ENCODE data around the gene ANKRD10.

The ANKRD10 gene

DNA sequence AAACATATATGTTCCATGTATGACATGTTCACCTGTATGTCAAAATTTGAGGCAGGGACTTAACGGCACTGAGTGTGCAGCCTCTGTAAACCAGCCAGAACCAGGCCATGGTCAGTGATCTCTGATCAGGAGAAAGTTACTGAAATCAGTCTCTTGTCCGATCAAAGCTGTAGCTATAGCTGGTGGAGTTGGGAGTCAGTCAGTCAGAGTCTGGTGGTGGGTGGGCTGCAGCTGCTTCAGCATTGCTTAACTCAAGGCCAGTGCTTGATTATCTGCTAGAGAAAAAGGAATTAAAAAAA, 78.3 kb downstream of the ANKRD10 start:
- Mint-ChIP-seq H3K27ac (no peak overlapping the region), H3K36me3 (peaks cover 0 to 1% of the 10 kb centered on the region in 2 donors), H3K4me1 (no peaks in the 10 kb centered on the region), H3K4me3 (no peak overlapping the region), H3K9me3 (peaks cover 3% of the 10 kb centered on the region in 2 donors), H3K27me3 (peaks cover 23 to 25% of the 10 kb centered on the region in 2 donors)
- ATAC-seq (replicated peaks) (no peak), DNase-seq (no peak)

DNA sequence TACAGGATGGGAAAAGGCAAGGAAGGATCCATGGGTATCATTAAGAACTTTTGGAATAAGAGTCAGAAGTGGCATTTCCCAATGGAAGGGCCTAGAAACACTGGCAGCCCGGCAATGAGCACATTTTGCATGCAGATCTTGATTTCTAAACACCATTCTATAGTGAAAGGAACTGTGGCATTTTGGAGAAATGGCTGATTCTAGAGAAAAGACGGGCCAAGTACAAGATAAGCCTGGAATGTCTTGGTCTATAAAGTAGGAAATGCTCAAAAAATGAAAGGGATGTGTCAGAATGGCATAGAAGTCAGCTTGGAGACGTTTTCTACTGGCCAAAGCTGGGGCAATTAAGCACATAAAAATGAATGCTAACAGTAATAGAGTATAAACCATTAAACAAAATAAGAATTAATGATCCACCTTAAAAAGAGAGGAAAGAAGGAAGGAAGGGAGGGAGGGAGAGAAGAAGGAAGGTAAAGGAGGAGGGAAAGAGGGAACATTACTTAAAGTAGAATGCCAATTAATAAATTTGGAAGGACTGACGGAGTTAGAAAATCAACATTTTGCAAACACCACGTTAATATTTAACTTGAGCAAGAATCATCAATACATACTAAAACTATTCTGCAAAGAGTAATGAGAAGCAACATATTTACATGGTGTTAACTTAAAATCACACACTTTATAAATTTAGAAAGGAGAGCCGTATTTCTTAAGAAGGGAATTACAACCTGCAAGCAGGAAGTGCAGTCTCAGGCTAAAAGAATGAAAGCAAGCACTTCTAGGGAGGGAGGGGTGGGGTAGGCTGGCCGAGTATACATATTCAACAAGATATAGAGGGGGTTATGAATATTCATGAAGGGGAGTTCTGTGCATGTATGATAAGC, 78.9 kb downstream of the ANKRD10 start:
- Mint-ChIP-seq H3K36me3 (no peaks in the 10 kb centered on the region), H3K27me3 (peaks cover 20 to 23% of the 10 kb centered on the region in 2 donors), H3K27ac (no peak overlapping the region), H3K4me1 (no peaks in the 10 kb centered on the region), H3K9me3 (no peaks in the 10 kb centered on the region), H3K4me3 (no peak overlapping the region)
- no peak for ATAC-seq (replicated peaks)
- DNase-seq = no peak

DNA sequence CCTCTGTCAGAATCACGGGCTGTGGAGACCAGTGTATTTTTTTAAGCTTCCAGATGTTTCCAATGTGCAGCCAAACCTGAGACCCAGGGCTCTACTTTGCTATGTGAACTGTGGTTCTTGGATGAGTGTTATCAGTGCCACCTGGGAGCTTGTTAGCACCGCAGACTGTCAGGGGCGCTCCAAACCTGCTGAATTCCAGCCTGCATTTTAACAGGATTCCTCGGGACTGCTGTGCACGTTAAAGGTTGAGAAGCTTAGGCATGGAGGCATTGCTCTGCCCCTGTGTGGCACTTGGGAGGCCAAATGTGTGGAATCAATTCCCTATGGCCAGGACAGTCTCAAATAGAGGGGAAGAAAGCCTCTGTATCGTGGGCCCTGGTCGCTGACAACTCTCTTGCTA, 80.3 kb downstream of the ANKRD10 start:
- DNase-seq (no peak), ATAC-seq (replicated peaks) (no peak)
- no peaks in the 10 kb centered on the region for H3K9me3 Mint-ChIP-seq
- H3K4me1 Mint-ChIP-seq = no peaks in the 10 kb centered on the region
- no peak overlapping the region for H3K4me3 Mint-ChIP-seq
- H3K27ac Mint-ChIP-seq = no peak overlapping the region
- H3K36me3 Mint-ChIP-seq = no peaks in the 10 kb centered on the region
- peaks cover 28 to 29% of the 10 kb centered on the region in 2 donors for H3K27me3 Mint-ChIP-seq

DNA sequence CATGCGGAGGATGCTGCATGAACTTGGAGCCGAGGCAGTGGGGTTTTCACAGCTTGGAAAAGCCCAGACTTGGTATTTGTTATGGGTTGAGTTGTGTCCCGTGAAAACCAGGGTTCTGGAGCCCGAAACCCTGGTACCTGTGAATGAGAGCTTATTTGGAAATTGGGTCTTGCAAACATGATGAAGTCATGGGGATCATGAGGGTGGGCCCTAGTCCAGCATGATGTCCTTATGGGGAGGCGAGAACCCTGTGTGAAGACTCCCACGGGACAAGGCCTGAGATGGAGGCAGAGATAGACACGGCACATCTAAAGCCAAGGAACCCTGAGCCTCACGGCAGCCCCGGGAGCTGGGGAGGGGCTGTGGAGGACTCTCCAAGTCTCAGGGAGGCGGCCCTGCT, 82.3 kb downstream of the ANKRD10 start:
- H3K4me1 Mint-ChIP-seq = no peaks in the 10 kb centered on the region
- no peaks in the 10 kb centered on the region for H3K9me3 Mint-ChIP-seq
- H3K27ac Mint-ChIP-seq = no peak overlapping the region
- peaks cover 28 to 29% of the 10 kb centered on the region in 2 donors for H3K27me3 Mint-ChIP-seq
- H3K36me3 Mint-ChIP-seq = no peaks in the 10 kb centered on the region
- no peak for ATAC-seq (replicated peaks)
- DNase-seq = no peak
- no peak overlapping the region for H3K4me3 Mint-ChIP-seq

DNA sequence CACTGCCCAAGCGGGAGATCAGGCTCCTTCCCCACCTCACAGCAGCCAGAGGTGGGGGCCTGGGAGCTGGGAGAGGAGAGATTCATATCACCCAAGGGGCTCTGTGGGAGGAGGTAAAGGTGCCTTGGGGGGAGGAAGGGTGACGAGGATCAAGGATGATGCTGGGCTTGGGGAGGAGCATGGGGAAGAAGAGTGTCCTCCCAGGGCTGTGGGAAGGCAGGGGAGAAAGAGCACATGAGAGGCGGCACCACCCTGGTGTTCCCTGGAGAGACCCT, 82.7 kb downstream of the ANKRD10 start:
- Mint-ChIP-seq H3K4me1 (no peaks in the 10 kb centered on the region), H3K27me3 (peaks cover 28 to 29% of the 10 kb centered on the region in 2 donors), H3K27ac (no peak overlapping the region), H3K36me3 (no peaks in the 10 kb centered on the region), H3K9me3 (no peaks in the 10 kb centered on the region), H3K4me3 (no peak overlapping the region)
- ATAC-seq (replicated peaks) (no peak), DNase-seq (no peak)

DNA sequence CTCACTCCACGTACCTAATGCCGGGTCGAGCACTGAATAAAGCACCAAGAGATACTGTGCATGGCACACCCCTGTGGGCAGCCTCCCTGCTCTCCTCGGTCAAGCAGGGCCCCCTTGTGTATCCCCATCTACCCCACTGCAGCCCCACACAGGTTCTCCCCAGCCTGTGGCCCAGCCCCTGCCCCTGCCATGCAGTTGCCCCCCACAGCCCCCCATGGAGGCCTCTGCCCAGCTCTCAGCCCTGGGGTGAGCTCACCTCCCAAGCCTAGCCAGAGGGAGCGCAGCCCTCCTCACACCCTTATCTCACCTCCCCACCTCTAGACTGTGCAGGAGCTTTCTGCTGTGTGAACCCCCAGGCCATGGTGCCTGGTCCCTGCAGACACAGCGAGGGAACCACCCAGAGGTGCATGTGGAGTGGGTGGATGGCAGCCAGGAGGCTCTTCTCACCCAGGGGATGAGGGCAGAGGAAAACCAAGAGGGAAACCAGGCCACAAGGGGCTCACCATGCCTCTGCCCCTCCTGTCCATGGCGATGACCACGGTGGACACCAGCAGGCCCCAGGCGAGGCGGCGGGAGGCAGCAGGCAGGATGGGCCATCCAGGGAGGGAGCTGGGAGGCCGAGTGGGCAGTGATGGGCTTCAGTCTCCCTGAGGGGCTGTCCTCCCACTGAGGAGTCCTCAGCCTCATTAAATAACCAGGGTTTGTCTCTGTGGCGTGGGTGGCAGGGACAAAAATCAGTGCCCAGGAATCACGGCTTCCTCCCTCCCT, 83.2 kb downstream of the ANKRD10 start:
- Mint-ChIP-seq H3K4me1 (no peaks in the 10 kb centered on the region), H3K9me3 (no peaks in the 10 kb centered on the region), H3K27ac (no peak overlapping the region), H3K4me3 (no peak overlapping the region), H3K27me3 (peaks cover 28 to 29% of the 10 kb centered on the region in 2 donors), H3K36me3 (no peaks in the 10 kb centered on the region)
- DNase-seq = no peak
- no peak for ATAC-seq (replicated peaks)

DNA sequence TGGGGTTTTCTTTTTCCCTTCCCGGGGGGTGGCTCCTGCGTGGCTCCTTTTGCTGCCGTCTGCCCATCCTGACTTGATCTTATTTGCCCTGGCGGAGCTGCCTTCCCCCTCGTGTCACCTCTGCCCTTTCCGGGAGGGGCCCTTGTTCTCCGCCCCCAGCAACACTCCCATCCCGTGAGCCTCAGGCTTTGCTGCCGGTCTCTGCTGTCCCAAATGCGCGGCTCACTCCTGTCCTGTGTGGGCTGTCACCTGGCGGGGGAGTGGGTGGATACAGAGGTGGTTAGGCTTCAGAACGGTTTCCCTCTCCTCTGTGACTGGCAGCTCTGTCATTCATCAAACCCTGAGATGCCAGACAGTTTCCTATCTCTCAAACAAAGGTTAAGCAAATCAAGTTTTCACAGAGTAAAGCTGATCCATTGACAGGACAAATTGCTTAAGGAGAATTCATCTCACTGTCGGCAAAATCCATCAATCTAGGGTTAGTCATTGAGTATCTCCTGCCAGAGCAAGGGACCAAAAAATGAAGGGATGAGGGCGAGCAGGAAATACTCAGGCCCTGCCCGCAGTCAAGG, 84.0 kb downstream of the ANKRD10 start:
- H3K4me3 Mint-ChIP-seq = no peak overlapping the region
- H3K27ac Mint-ChIP-seq = no peak overlapping the region
- H3K9me3 Mint-ChIP-seq = no peaks in the 10 kb centered on the region
- ATAC-seq (replicated peaks) (no peak), DNase-seq (no peak)
- H3K27me3 Mint-ChIP-seq = peaks cover 30 to 32% of the 10 kb centered on the region in 2 donors
- no peaks in the 10 kb centered on the region for H3K4me1 Mint-ChIP-seq
- no peaks in the 10 kb centered on the region for H3K36me3 Mint-ChIP-seq

DNA sequence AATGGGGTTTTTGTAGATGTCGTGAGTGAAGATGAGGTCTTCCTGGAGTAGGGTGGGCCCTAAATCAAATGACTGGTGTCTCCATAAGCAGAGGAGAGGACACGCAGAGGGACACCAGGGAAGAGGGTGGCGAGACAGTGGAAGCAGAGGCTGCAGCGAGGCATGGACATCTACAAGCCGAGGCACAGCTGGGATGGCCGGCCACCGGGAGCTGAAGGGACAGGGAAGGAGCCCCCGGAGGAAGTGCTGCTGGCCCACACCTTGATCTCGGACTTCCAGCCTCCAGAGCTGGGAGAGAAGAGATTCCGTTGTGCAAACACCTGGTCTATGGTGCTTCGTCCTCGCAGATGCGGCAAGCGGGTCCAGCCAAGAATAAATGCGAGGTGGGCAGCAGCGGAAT, 84.5 kb downstream of the ANKRD10 start:
- no peaks in the 10 kb centered on the region for H3K36me3 Mint-ChIP-seq
- peaks cover 27 to 36% of the 10 kb centered on the region in 2 donors for H3K27me3 Mint-ChIP-seq
- H3K4me3 Mint-ChIP-seq = no peak overlapping the region
- no peaks in the 10 kb centered on the region for H3K9me3 Mint-ChIP-seq
- DNase-seq (no peak), ATAC-seq (replicated peaks) (no peak)
- no peak overlapping the region for H3K27ac Mint-ChIP-seq
- H3K4me1 Mint-ChIP-seq = no peaks in the 10 kb centered on the region

DNA sequence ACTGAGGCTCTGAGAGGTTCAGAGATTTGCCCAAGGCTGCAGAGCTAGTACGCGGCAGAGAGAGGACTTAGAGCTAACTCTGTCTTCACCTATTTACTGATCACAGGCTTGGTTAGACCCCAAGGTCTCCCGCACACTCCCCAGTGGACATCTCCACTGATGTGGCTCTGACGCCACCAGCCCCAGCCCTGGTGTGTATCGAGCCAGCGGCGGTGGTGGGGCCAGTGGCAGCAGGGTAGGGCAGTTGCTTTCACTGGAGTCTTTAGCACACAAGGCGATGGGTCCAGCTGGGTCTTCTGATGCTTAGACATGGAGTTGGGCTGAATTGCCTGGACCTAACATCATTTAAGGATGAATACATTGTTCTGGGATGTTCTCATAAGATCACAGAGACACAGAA, 85.4 kb downstream of the ANKRD10 start:
- Mint-ChIP-seq H3K4me1 (no peaks in the 10 kb centered on the region), H3K36me3 (no peaks in the 10 kb centered on the region)
- DNase-seq = no peak

DNA sequence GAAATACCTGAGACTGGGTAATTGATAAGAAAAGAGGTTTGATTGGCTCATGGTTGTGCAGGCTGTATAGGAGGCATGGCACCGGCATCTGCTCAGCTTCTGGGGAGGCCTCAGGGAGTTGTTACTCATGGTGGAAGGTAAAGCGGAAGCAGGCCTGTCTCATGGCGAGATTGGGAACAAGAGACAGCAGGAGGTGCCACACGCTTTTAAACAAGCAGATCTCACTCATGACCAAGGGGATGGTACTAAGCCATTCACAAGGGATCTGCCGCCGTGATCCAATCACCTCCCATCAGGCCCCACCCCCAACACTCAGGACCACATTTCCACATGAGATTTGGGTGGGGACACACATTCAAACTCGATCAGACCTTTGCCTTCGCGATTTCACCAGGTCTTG, 86.2 kb downstream of the ANKRD10 start:
- no peak overlapping the region for H3K27ac Mint-ChIP-seq
- no peak overlapping the region for H3K4me3 Mint-ChIP-seq
- DNase-seq (no peak), ATAC-seq (replicated peaks) (no peak)
- no peaks in the 10 kb centered on the region for H3K4me1 Mint-ChIP-seq
- no peaks in the 10 kb centered on the region for H3K9me3 Mint-ChIP-seq
- H3K36me3 Mint-ChIP-seq = no peaks in the 10 kb centered on the region
- H3K27me3 Mint-ChIP-seq = peaks cover 27 to 36% of the 10 kb centered on the region in 2 donors

More for the DNA sequence above, 85.4 kb downstream of the ANKRD10 start:
- no peak for ATAC-seq (replicated peaks)
- Mint-ChIP-seq H3K27me3 (peaks cover 27 to 36% of the 10 kb centered on the region in 2 donors), H3K27ac (no peak overlapping the region), H3K9me3 (no peaks in the 10 kb centered on the region), H3K4me3 (no peak overlapping the region)
